Esophagus squamous epithelium (tissue), 4 donors: ENCODE results near the gene ADAMTSL3.

Source experiments
- POLR2A ChIP-seq, 4 donors: fragments of 450-650 bp; IDR thresholded peaks; one replicate each; pipeline ENCODE4 v1.6.1; 2017; ENCODE audit warnings: antibody characterized with exemption in 4 of 4, mild to moderate bottlenecking in 4 of 4, moderate library complexity in 3 of 4
- TF ChIP-seq, protein P1 (sequence below), 6 experiments: fragments of 450-650 bp in 4 of 6; fragments of 200-600 bp in 2 of 6; sonication (generic) in 2 of 6; IDR thresholded peaks; one replicate each; pipeline ENCODE4 v1.5.1; 2016 to 2019; ENCODE audit warnings: antibody characterized with exemption in 6 of 6, mild to moderate bottlenecking in 4 of 6, moderate library complexity in 4 of 6

DNA sequence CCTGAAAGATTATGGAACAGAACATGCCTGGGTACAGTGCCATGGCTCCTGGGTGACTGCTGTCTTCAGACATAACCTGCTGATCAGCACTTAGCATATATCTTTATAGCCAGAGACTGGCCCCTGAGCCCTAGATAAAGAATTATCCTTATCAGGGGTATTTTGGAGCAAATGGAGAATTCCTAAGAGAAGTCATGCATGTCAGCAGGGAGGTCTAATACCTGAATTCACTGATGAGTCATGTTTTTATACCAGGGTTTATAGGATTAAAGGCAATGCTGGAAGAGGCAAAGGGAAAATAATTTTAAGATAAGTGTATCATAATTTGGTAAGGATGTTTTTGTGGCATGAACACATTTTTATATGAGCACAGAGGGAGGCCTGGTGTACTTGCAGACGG is 159.8 kb downstream of the ADAMTSL3 start:
- TF ChIP-seq, protein P1, sequence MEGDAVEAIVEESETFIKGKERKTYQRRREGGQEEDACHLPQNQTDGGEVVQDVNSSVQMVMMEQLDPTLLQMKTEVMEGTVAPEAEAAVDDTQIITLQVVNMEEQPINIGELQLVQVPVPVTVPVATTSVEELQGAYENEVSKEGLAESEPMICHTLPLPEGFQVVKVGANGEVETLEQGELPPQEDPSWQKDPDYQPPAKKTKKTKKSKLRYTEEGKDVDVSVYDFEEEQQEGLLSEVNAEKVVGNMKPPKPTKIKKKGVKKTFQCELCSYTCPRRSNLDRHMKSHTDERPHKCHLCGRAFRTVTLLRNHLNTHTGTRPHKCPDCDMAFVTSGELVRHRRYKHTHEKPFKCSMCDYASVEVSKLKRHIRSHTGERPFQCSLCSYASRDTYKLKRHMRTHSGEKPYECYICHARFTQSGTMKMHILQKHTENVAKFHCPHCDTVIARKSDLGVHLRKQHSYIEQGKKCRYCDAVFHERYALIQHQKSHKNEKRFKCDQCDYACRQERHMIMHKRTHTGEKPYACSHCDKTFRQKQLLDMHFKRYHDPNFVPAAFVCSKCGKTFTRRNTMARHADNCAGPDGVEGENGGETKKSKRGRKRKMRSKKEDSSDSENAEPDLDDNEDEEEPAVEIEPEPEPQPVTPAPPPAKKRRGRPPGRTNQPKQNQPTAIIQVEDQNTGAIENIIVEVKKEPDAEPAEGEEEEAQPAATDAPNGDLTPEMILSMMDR (IDR thresholded peaks at IDR 0.05), result no peak
- no peak for TF ChIP-seq POLR2A (IDR thresholded peaks at IDR 0.05)
